Activated naive CD4-positive, alpha-beta T cell treated with anti-CD3 and anti-CD28 coated beads, Interleukin-2, amount 50 U/mL, for 72 hours (primary cell): ENCODE measurements around the gene RAX2. TPM values are rescaled to one million over a fixed set of nuclear protein-coding genes. Genes with fewer than 3 reads are reported as not detected.

Experiments
- ATAC-seq, 2 donors: fragments of 150-1000 bp; cut with Tn5 transposase; 2 replicates each; pipeline ENCODE4 v1.10.0; 2021; ENCODE audit warnings: mild to moderate bottlenecking in 2 of 2, moderate library complexity in 2 of 2
- DNase-seq, 2 donors: peaks; one replicate each; pipeline ENCODE4 v3.0.0; 2021 to 2022; ENCODE audit warnings: low spot score in 2 of 2
- H3K27ac Mint-ChIP-seq, 2 donors: one replicate each; pipeline ENCODE4 v1.8.0; 2022; ENCODE audit warnings: mild to moderate bottlenecking in 2 of 2, mixed read lengths in 2 of 2
- H3K36me3 Mint-ChIP-seq, 2 donors: one replicate each; pipeline ENCODE4 v1.8.0; 2022; ENCODE audit warnings: mixed read lengths in 2 of 2
- H3K9me3 Mint-ChIP-seq, 2 donors: one replicate each; pipeline ENCODE4 v1.8.0; 2022; ENCODE audit warnings: mixed read lengths in 2 of 2
- total RNA-seq, 2 donors: library from RNA; stranded (reverse); gene quantifications; one replicate each; pipeline ENCODE4 v1.2.3, GENCODE V29; 2022

The RAX2 gene
- total RNA-seq, 2 donors from 2014 or later = not detected

DNA sequence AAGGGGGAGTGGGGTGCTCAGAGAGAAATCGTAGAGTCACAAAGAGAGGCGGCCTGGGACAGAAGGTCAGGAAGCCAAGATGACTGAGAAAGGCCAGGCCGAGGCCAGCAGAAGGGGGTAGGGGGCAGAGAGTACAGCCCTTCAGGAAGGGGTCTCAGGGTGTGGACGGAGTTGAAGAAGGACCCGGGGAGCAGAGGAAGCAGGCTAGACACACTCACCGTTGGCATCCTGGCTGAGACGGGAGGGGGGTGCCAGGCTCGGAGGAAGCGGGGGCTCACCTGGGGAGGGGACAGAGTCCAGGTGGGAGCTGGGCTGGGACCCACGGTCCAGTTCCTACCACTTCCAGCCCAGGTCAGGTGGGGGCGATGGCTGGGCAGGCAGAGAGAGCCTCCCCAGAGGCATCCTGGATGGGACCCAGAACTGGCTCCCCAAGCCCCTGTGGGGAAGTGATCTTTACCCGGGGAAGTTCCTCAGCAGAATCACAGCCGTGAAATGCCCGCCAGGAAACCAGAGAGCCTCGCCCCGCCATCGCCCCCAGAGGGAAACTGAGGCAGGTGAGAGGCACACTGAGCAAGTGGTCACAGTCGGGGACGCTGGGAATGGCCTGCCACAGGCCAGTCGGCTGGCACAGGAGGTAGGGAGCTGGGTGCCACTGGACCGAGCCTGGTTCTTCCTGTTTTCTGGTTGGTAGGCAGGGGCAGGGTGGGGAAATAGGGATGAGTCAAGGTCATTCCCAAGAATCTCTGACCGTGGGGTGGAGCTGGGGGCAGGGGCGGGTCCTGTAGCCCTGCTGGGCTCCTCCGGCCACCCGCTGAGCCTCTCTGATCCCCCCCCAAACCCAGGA lies 12.8 kb upstream of the RAX2 start:
- DNase-seq (no peak), ATAC-seq (peak in 1 of 2 donors; percentile 17)
- peaks cover 5 to 14% of the 10 kb centered on the region in 2 donors for H3K9me3 Mint-ChIP-seq
- H3K27ac Mint-ChIP-seq = no peak overlapping the region
- peaks cover 15 to 28% of the 10 kb centered on the region in 2 donors for H3K36me3 Mint-ChIP-seq

- peaks cover 15 to 28% of the 10 kb centered on the region in 2 donors for H3K36me3 Mint-ChIP-seq
- DNase-seq (peak in 1 of 2 donors; percentile 52), ATAC-seq (peak in 1 of 2 donors; percentile 35)
- H3K9me3 Mint-ChIP-seq = peaks cover 5 to 14% of the 10 kb centered on the region in 2 donors
- no peak overlapping the region for H3K27ac Mint-ChIP-seq
Measured at GRCh38 chr19:3783660-3784584, 11.9 kb upstream of the RAX2 start.

DNA sequence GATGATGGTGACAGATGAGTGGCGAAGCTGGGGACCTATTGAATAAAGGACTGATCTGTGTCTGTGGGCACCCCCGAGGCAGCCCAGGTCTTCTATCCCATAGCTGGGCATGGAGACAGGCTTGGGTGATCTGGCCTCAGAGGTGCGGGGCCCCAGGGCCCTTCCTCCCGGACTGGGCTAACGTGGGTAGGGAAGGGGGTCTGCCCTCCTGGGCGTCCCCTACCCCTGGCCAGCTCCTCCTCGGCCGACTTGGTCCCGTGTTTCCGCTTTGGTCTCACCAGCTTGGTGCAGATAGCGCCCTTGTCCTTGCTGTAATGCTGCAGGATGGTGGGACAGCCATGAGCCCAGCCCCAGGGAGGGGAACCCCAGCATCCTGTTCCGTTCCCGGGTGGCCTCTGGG lies 10.9 kb upstream of the RAX2 start:
- Mint-ChIP-seq H3K27ac (no peak overlapping the region), H3K36me3 (peaks cover 15 to 28% of the 10 kb centered on the region in 2 donors), H3K9me3 (peaks cover 5 to 14% of the 10 kb centered on the region in 2 donors)
- ATAC-seq (no peak), DNase-seq (no peak)

DNA sequence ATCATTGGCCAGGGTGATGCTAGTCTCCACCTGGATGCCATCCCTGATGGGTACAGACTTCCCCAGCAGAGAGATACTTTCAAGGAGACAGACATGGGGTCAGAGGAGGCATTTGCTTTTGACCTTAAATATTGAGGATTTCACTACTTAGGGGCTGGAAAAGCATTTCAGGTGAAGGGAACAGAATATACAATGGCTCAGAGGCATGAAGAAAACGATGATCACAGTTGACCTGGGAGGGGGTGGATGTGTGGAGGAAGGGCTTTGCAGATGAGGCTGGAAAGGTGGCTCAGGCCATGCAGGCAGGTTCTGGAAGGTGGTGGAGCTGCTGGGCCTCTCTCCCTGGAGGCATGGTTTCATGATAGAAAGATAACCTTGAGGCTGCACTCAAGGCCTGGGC lies 10.3 kb upstream of the RAX2 start:
- ATAC-seq (no peak), DNase-seq (no peak)
- Mint-ChIP-seq H3K36me3 (peaks cover 15 to 28% of the 10 kb centered on the region in 2 donors), H3K9me3 (peaks cover 5 to 14% of the 10 kb centered on the region in 2 donors), H3K27ac (peak overlapping the region in 1 of 2 donors; percentile 22)

DNA sequence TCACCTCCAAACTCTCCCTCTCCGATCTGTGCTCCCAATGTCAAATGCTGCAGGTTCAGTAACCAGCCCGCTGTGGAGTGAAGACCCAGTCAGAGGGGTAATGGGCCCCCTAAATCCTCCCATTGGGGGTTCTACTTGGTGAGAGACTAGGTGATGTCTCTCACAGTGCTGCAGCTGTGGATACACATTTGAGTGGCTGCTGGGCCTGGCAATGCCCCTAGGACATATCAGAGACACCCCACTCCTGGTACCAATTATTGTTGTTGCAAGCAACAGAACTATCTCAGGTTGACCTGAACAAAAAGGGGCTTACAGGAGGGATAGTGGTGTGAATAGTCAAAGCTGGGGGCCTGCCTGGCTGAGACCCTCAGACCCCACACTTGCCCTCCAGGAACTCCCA lies 9.6 kb upstream of the RAX2 start:
- no peak for ATAC-seq
- Mint-ChIP-seq H3K27ac (peak overlapping the region in 1 of 2 donors; percentile 22), H3K36me3 (peaks cover 15 to 28% of the 10 kb centered on the region in 2 donors), H3K9me3 (peaks cover 5 to 14% of the 10 kb centered on the region in 2 donors)
- no peak for DNase-seq

- DNase-seq = no peak
- Mint-ChIP-seq H3K9me3 (peaks cover 5 to 14% of the 10 kb centered on the region in 2 donors), H3K27ac (no peak overlapping the region), H3K36me3 (peaks cover 15 to 28% of the 10 kb centered on the region in 2 donors)
- no peak for ATAC-seq
Measured at GRCh38 chr19:3780786-3781304, 8.8 kb upstream of the RAX2 start.

DNA sequence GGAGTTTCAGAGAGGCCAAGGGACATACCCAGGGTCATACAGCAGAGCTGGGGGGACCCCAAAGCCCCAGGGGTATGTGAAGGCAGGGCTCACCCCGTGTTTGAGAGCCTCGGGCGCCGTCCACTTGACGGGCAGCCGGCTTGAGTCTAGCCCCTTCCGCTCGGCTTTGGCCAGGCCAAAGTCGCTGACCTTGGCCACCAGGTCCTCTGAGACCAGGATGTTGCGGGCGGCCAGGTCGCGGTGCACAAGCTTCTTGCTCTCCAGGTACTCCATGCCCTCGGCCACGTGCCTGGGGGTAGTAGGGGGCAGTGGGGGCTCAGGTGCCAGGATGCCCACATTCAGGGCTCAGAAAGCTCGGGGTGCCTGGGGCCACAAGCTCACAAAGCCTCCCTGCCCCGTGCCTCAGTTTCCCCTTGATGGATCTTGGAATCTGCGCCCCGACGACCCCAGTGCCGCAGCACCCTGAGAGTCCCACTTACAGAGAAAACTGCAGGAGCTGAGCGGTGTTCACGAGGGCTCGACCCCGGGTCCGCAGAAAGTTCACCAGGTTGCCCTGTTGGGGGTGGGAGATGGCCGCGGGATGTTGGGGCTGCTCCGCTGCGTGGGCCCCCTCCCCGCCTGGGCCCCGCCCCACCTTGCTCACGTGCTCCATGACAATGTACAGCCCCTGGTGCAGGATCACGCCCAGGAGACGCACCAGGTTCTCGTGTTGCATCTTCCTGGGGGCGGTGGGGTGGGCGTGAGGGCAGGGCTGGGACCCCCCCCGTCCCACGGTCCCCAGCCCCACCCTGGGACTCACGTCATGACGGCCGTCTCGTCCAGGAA lies 7.1 kb upstream of the RAX2 start:
- H3K9me3 Mint-ChIP-seq = peaks cover 5 to 14% of the 10 kb centered on the region in 2 donors
- no peak overlapping the region for H3K27ac Mint-ChIP-seq
- DNase-seq = no peak
- H3K36me3 Mint-ChIP-seq = peaks cover 15 to 28% of the 10 kb centered on the region in 2 donors
- ATAC-seq = no peak

GRCh38 chr19:3778104-3778867 lies 6.3 kb upstream of the RAX2 start:
- Mint-ChIP-seq H3K27ac (no peak overlapping the region), H3K9me3 (peaks cover 5 to 14% of the 10 kb centered on the region in 2 donors), H3K36me3 (peaks cover 15 to 25% of the 10 kb centered on the region in 2 donors)
- DNase-seq (no peak), ATAC-seq (no peak)

- H3K9me3 Mint-ChIP-seq = peaks cover 0 to 4% of the 10 kb centered on the region in 2 donors
- ATAC-seq (no peak), DNase-seq (no peak)
- H3K27ac Mint-ChIP-seq = no peak overlapping the region
- H3K36me3 Mint-ChIP-seq = peaks cover 3 to 9% of the 10 kb centered on the region in 2 donors
Measured at GRCh38 chr19:3776479-3777040, 4.5 kb upstream of the RAX2 start.

DNA sequence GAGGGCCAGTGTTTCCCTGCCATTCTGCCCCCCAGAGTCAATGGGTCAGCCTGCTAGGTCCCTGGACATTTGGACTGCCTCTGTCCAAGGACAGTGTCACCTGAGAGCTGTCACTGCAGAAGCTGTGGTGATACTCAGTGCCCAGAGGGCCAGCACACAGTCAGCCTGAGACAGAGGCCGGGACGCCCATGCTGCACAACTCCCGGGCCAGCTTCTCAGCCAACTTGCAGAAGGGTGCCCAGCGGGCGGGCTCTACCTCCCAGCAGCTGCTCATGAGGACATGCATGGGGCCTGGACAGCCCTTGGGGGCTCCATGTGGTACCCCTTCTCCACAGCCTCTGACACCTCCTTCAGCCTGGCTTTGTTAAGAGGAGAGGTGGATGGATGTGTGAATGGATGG lies 3.8 kb upstream of the RAX2 start:
- ATAC-seq (no peak), DNase-seq (no peak)
- Mint-ChIP-seq H3K27ac (no peak overlapping the region), H3K9me3 (no peaks in the 10 kb centered on the region), H3K36me3 (peaks cover 0 to 2% of the 10 kb centered on the region in 2 donors)

- no peaks in the 10 kb centered on the region for H3K36me3 Mint-ChIP-seq
Measured at GRCh38 chr19:3775374-3775711, 3.3 kb upstream of the RAX2 start.

DNA sequence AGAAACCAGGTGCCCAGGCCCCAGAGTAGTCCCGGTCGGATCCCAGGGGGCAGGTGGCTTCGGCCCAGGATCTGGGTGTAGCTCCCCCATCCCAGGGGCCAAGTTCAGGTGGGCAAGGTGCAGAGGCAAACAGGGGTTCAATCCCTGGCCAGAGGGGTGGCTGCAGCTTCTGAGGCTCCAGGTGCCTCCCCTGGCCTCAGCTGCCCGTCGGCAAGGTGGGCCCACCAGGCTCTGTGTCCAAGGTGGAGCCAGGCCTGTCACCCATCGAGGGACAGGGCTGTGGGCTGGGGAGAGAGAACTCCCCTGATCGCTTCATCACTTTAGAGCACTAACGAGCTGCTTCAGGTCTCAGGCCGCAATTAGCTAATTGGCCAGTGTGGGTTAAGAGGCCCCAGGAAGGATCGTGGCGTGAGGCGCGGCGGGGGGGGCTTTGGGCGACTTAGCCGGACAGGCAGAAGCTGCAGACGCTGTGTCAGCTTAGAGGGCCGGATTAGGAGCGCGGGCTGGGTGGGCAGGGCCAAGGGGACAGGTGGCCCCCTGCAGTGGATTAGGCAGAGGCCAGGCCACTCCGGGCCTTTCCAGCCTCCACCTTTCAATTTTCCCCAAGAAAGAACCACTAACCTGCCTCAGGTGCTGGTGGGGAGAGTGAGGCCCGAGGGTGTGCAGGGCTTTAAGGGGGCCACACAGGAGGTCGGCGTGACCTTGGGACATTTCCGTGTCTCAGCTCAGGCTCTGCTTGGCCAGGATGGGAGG lies 2.8 kb upstream of the RAX2 start:
- no peaks in the 10 kb centered on the region for H3K9me3 Mint-ChIP-seq
- no peaks in the 10 kb centered on the region for H3K36me3 Mint-ChIP-seq
- peak in 1 of 2 donors; percentile 7 for ATAC-seq
- H3K27ac Mint-ChIP-seq = peak overlapping the region in 1 of 2 donors; percentile 52
- DNase-seq = no peak

More at GRCh38 chr19:3775374-3775711, 3.3 kb upstream of the RAX2 start:
- ATAC-seq (no peak), DNase-seq (no peak)
- Mint-ChIP-seq H3K9me3 (no peaks in the 10 kb centered on the region), H3K27ac (no peak overlapping the region)

- no peaks in the 10 kb centered on the region for H3K36me3 Mint-ChIP-seq
- no peak for DNase-seq
- H3K9me3 Mint-ChIP-seq = no peaks in the 10 kb centered on the region
- peak in 1 of 2 donors; percentile 18 for ATAC-seq
- H3K27ac Mint-ChIP-seq = peak overlapping the region in 1 of 2 donors; percentile 52
Measured at GRCh38 chr19:3773814-3774515, 1.9 kb upstream of the RAX2 start.
